GM23338 (cell line): ENCODE data around the gene SF1. TPM values are rescaled to one million over a fixed set of nuclear protein-coding genes. Genes with fewer than 3 reads are reported as not detected.

Experiments used
- ATAC-seq: fragments of 200-7000 bp; cut with Tn5 transposase; 3 replicates; pipeline ENCODE4 v1.9.1; 2020
- DNase-seq: peaks from one replicate; pipeline ENCODE4 v3.0.0-alpha.2; 2015; ENCODE audit warnings: low spot score
- H2AFZ ChIP-seq: fragments of 200-600 bp; sonication (generic); 2 replicates; pipeline ENCODE4 v1.8.0; 2016; ENCODE audit warnings: antibody characterized with exemption, mild to moderate bottlenecking, moderate library complexity
- H3F3A ChIP-seq: fragments of 200-600 bp; sonication (generic); replicated peaks from 2 replicates; pipeline ENCODE4 v1.8.0; 2017; ENCODE audit warnings: antibody characterized with exemption, mixed run types, low read depth
- H3K27ac ChIP-seq: fragments of 200-600 bp; sonication (generic); 2 replicates; pipeline ENCODE4 v1.6.1; 2016; ENCODE audit warnings: low read depth
- H3K27me3 ChIP-seq: fragments of 200-600 bp; sonication (generic); 2 replicates; pipeline ENCODE4 v1.8.0; 2016; ENCODE audit warnings: mild to moderate bottlenecking, mixed run types, moderate library complexity; ENCODE audit not compliant: insufficient read depth
- H3K36me3 ChIP-seq: fragments of 200-600 bp; sonication (generic); 2 replicates; pipeline ENCODE4 v1.8.0; 2016; ENCODE audit warnings: mild to moderate bottlenecking; ENCODE audit not compliant: insufficient read depth
- H3K4me1 ChIP-seq: fragments of 200-600 bp; sonication (generic); 2 replicates; pipeline ENCODE4 v1.8.0; 2016; ENCODE audit warnings: mild to moderate bottlenecking, moderate library complexity; ENCODE audit not compliant: insufficient read depth
- H3K4me2 ChIP-seq: fragments of 200-600 bp; sonication (generic); 2 replicates; pipeline ENCODE4 v1.7.1; 2017; ENCODE audit warnings: mixed run types
- H3K4me3 ChIP-seq: fragments of 200-600 bp; sonication (generic); 2 replicates; pipeline ENCODE4 v1.6.1; 2016; ENCODE audit warnings: mixed run types
- H3K79me2 ChIP-seq: fragments of 200-600 bp; sonication (generic); replicated peaks from 2 replicates; pipeline ENCODE4 v1.8.0; 2017; ENCODE audit warnings: mild to moderate bottlenecking; ENCODE audit not compliant: insufficient read depth
- H3K9me2 ChIP-seq: fragments of 200-600 bp; sonication (generic); 2 replicates; pipeline ENCODE4 v1.8.0; 2017; ENCODE audit not compliant: insufficient read depth
- H4K20me1 ChIP-seq: fragments of 200-600 bp; sonication (generic); replicated peaks from 2 replicates; pipeline ENCODE4 v1.8.0; 2017; ENCODE audit warnings: mild to moderate bottlenecking; ENCODE audit not compliant: insufficient read depth
- H3K27ac Mint-ChIP-seq: 2 replicates; pipeline ENCODE4 v1.8.0; 2020; ENCODE audit warnings: inconsistent platforms, mild to moderate bottlenecking, moderate library complexity, mixed read lengths
- H3K27me3 Mint-ChIP-seq: 3 replicates; pipeline ENCODE4 v1.8.0; 2022; ENCODE audit warnings: low read depth, mild to moderate bottlenecking, moderate library complexity, mixed read lengths, inconsistent platforms; ENCODE audit not compliant: insufficient read depth, poor library complexity
- H3K36me3 Mint-ChIP-seq: 3 replicates; pipeline ENCODE4 v1.8.0; 2021; ENCODE audit warnings: low read depth, mild to moderate bottlenecking, inconsistent platforms, moderate library complexity, mixed read lengths
- H3K4me1 Mint-ChIP-seq: 3 replicates; pipeline ENCODE4 v1.8.0; 2020; ENCODE audit warnings: mild to moderate bottlenecking, inconsistent platforms, mixed read lengths
- H3K4me3 Mint-ChIP-seq: 3 replicates; pipeline ENCODE4 v1.8.0; 2021; ENCODE audit warnings: moderate library complexity, mild to moderate bottlenecking, inconsistent platforms, mixed read lengths
- H3K9me3 Mint-ChIP-seq: 3 replicates; pipeline ENCODE4 v1.8.0; 2020; ENCODE audit warnings: moderate library complexity, mild to moderate bottlenecking, inconsistent platforms, mixed read lengths
- CREB1 ChIP-seq: fragments of 250-450 bp; sonication (Bioruptor Pico); IDR thresholded peaks from 2 replicates; pipeline ENCODE4 v1.5.0; 2020; ENCODE audit warnings: low read depth, mild to moderate bottlenecking, moderate library complexity
- CTCF ChIP-seq, 2 experiments: fragments of 200-600 bp in 1 of 2; sonication (generic) in 1 of 2; conservative IDR thresholded peaks; 2 replicates each; pipeline versions ENCODE4 v1.5.1 to v1.6.1; 2016 to 2017; ENCODE audit warnings: antibody characterized with exemption in 2 of 2, low read depth in 2 of 2, mild to moderate bottlenecking in 2 of 2, moderate library complexity in 1 of 2
- ETS1 ChIP-seq: IDR thresholded peaks from 2 replicates; pipeline ENCODE4 v1.6.1; 2016; ENCODE audit warnings: antibody characterized with exemption
- EZH2 ChIP-seq: fragments of 200-600 bp; sonication (generic); IDR thresholded peaks from one replicate; pipeline ENCODE4 v1.8.0; 2017; ENCODE audit warnings: antibody characterized with exemption, mild to moderate bottlenecking, low read depth; ENCODE audit not compliant: unreplicated experiment
- EZH2phosphoT487 ChIP-seq: fragments of 200-600 bp; sonication (generic); IDR thresholded peaks from one replicate; pipeline ENCODE4 v1.8.1; 2018; ENCODE audit warnings: antibody characterized with exemption; ENCODE audit not compliant: unreplicated experiment
- JUNB ChIP-seq: IDR thresholded peaks from one replicate; pipeline ENCODE4 v1.6.1; 2016; ENCODE audit warnings: antibody characterized with exemption; ENCODE audit not compliant: unreplicated experiment
- NANOG ChIP-seq: IDR thresholded peaks from 2 replicates; pipeline ENCODE4 v1.6.1; 2016; ENCODE audit warnings: antibody characterized with exemption, borderline replicate concordance
- POLR2AphosphoS5 ChIP-seq: IDR thresholded peaks from 2 replicates; pipeline ENCODE4 v1.6.1; 2016; ENCODE audit warnings: antibody characterized with exemption, low read depth
- REST ChIP-seq: IDR thresholded peaks from one replicate; pipeline ENCODE4 v1.6.1; 2018; ENCODE audit warnings: antibody characterized with exemption; ENCODE audit not compliant: unreplicated experiment
- STAT1 ChIP-seq: IDR thresholded peaks from one replicate; pipeline ENCODE4 v1.6.1; 2016; ENCODE audit warnings: antibody characterized with exemption; ENCODE audit not compliant: unreplicated experiment
- ZNF114 ChIP-seq: fragments of 250-450 bp; sonication (Bioruptor Pico); IDR thresholded peaks from 2 replicates; pipeline ENCODE4 v1.5.0; 2020; ENCODE audit warnings: mild to moderate bottlenecking, moderate library complexity
- ZNF331 ChIP-seq: fragments of 250-450 bp; sonication (Bioruptor Pico); IDR thresholded peaks from 2 replicates; pipeline ENCODE4 v1.5.0; 2020; ENCODE audit warnings: low read depth, mild to moderate bottlenecking, moderate library complexity
- ZNF462 ChIP-seq: fragments of 250-450 bp; sonication (Bioruptor Pico); IDR thresholded peaks from 2 replicates; pipeline ENCODE4 v1.5.0; 2020; ENCODE audit warnings: mild to moderate bottlenecking, moderate library complexity
- polyA plus RNA-seq: library from polyadenylated mRNA; unstranded; fragments of >200 nt; fragmentation: Nextera tagmentation; extraction: Ambion mirVana; gene quantifications from 2 replicates; pipeline ENCODE4 v1.2.1, GENCODE V29; 2016
- total RNA-seq: library from RNA; depleted of rRNA; stranded (reverse); fragments of >200 nt; shearing (Covaris generic); gene quantifications from 2 replicates; pipeline ENCODE4 v1.2.3, GENCODE V29; 2014

The SF1 gene
- total and polyA plus RNA-seq, 2 experiments from 2014 or later, result 76.9 to 252 TPM

- Histone ChIP-seq H3K4me3 (no peak overlapping the region), H3K27me3 (no peaks in the 10 kb centered on the region), H3K4me2 (no peak overlapping the region), H2AFZ (no peak overlapping the region), H3K79me2 (no peaks in the 10 kb centered on the region), H4K20me1 (no peaks in the 10 kb centered on the region), H3K9me2 (no peaks in the 10 kb centered on the region), H3K27ac (no peak overlapping the region), H3K36me3 (no peaks in the 10 kb centered on the region), H3F3A (peaks cover 8% of the 10 kb centered on the region; the same call in 1 of the 2 replicates), H3K4me1 (peaks cover 4% of the 10 kb centered on the region; the same call in 1 of the 2 replicates)
- Mint-ChIP-seq H3K27me3 (peaks cover 4% of the 10 kb centered on the region), H3K4me1 (peaks cover 11% of the 10 kb centered on the region), H3K27ac (no peak overlapping the region), H3K9me3 (no peaks in the 10 kb centered on the region), H3K36me3 (no peaks in the 10 kb centered on the region; the same call in 1 of the 3 replicates), H3K4me3 (peak overlapping the region; percentile 15; the same call in 1 of the 3 replicates)
- TF ChIP-seq ETS1 (no peak), REST (no peak), ZNF462 (CRISPR knock-in tag) (no peak), NANOG (no peak), POLR2AphosphoS5 (no peak), ZNF331 (no peak), CREB1 (CRISPR knock-in tag) (no peak), CTCF (conservative IDR thresholded peaks at IDR 0.05; ENCODE audit: low read depth in 2 of 2) (no peak), EZH2 (no peak), JUNB (no peak), STAT1 (no peak), EZH2phosphoT487 (no peak), ZNF114 (CRISPR knock-in tag) (no peak)
- ATAC-seq (no peak), DNase-seq (no peak)
Measured at GRCh38 chr11:64799623-64800302, 21.4 kb upstream of the SF1 start.
